HG03558 (cell line): ENCODE measurements around the gene CD37.
"Not testable (repeated sequence)": the region's sequence is repeated elsewhere in the genome, so short reads cannot be mapped to it uniquely, and the experiment has no call there.

Experiments used
- ATAC-seq: cut with Tn5 transposase; IDR thresholded peaks from one replicate; pipeline ENCODE4 v1.9.1; 2021; ENCODE audit warnings: moderate number of reproducible peaks; ENCODE audit not compliant: unreplicated experiment; ENCODE audit errors: extremely low read depth

CD37 gene

DNA sequence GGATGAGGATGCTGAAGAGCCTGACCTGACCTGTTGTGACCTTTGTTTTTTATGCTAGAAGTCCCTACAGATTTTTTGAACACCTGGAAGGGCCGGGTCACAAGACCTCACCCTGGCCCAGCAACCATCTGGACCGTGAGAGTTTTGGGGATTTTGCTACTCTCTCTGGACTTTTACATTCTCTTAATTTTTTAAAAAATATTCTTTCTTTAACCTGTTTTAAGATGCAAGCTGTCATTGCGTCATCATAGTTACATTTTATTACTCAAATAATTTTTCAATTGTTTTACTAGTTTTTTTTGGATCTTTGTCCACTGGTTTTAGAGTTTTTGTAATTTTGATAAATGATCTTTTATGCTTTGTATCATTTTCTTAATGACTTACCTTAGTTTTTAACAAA lies 36.0 kb downstream of the CD37 start:
- no peak for ATAC-seq

DNA sequence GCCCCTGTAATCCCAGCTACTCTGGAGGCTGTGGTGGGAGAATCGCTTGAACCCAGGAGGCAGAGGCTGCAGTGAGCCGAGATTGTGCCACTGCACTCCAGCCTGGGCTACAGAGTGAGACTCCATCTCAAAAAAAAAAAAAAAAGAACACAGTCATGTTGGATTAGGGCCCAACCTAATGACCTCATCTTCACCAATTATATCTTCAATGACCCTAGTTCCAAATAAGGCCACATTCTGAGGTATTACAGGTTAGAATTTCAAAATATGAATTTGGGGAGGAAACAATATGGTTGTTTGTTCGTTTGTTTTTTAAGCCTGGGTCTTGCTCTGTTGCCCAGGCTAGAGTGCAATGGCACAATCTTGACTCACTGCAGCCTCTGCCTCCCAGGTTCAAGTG lies 38.0 kb downstream of the CD37 start:
- ATAC-seq: not testable (repeated sequence)

DNA sequence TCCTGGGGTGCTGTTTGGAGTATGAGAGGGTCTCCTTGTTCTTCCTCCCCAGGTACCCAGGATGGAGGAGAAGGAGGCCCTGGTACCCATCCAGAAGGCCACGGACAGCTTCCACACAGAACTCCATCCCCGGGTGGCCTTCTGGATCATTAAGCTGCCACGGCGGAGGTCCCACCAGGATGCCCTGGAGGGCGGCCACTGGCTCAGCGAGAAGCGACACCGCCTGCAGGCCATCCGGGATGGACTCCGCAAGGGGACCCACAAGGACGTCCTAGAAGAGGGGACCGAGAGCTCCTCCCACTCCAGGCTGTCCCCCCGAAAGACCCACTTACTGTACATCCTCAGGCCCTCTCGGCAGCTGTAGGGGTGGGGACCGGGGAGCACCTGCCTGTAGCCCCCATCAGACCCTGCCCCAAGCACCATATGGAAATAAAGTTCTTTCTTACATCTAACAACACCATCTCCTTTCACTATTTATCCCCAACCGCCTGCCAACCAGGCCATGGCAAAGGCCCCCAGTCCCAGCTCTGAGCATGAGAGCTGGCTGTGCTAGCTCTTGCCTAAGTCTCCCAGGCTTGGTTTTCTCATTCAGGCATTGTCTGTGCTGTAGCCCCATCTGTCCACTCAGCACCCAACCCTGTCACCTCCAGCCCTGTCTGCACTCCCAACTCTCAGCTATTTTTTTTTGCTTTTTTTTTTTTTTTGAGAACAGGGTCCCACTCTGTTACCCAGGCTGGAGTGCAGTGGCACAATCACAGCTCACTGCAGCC lies 39.6 kb downstream of the CD37 start:
- ATAC-seq: no peak

DNA sequence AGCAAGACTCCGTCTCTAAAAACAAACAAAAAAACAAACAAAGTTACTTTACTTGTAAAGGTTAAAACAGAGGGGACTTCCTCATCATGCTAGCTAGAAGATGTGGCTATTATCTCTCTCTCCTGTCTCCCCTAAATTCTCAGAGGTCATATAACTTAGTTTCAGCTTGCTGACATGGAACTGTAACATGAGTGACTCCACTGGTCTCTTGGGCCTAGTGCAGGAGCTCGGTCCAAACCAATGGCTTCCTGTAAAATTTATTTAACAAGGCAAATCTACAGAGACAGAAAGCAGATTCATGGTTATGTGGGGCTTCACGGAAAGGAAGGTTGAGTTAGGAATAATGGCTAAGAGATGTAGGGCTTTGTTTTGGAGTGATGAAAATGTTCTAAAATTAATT lies 43.3 kb downstream of the CD37 start:
- no peak for ATAC-seq

DNA sequence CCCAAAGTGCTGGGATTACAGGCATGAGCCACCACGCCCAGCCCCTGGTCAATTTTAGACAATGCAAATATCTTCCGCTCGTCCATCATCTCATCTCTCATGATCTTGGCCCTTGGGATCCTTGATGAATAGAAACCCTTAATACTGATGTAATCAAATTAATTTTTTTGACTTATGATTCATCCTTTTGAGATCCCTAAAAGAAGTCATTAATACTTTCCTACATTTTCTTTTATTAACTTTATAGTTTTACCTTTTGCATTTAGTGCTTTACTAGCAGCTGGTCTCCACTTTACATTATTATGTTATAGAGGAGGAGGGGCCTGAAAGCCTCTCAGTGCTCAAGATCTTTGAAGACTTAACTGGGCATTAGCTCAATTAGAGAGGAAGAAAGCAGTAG lies 45.2 kb downstream of the CD37 start:
- no peak for ATAC-seq

DNA sequence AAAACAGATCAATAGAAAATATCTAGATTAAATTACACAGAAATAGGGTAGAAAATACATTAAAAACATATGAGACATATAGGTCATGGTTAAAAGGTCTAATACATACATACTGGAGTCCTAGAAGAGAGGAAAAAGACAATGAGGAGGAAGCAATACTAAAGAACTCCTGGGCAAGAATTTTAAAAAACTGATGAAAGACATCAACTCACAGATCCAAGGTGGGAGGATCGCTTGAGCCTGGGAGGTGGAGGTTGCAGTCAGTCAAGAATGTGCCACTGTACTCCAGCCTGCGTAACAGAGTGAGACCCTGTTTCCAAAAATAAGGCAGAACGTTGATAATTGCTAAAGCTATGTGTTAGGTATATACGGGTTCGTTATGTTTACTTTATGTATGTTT lies 47.4 kb downstream of the CD37 start:
- no peak for ATAC-seq

DNA sequence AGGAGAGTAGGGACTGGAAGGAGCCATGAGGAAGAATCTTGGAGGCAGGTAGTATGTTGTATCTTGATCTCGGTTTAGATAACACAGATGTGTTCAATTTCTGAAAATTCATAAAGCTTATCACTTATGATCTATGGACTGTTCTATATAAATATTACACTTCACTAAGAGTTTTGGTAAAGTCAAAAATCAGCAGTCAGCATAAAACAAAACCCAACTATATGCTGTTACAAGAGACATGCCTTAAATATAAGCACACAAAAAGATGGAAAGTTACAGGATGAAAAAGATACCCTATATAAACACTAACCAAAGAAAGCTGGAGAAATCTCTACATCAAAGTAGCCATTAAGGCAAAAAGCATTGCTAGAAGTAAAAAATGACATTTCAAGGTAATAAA lies 48.4 kb downstream of the CD37 start:
- no peak for ATAC-seq

DNA sequence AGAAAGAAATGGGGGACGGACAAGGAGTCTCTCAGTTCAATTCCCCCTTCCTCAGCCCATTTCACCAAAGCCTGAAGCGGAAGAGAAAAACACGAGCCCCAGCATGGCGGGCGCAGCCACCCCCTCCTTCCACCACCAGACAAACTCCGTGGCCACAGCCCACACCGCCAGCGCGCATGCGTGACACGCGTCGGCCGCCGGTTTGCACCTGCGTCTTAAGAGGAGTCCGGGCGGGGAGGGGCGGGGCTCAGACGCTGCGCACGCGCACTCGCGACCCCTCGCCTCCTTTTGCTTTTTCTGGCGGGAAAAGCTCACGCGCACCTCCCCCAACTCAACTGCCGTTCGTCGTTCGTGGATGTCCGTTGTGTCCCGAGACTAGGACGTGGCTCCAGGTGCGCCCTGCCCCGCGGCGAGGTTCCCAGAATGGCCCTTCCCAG lies 52.7 kb downstream of the CD37 start, which contains the start of gene KASH5:
Gene KASH5 (plus strand): TSS at position 314 of the 437 bp plus-strand sequence. CDS start 2,635 bp downstream, outside the sequence.
- no peak for ATAC-seq

DNA sequence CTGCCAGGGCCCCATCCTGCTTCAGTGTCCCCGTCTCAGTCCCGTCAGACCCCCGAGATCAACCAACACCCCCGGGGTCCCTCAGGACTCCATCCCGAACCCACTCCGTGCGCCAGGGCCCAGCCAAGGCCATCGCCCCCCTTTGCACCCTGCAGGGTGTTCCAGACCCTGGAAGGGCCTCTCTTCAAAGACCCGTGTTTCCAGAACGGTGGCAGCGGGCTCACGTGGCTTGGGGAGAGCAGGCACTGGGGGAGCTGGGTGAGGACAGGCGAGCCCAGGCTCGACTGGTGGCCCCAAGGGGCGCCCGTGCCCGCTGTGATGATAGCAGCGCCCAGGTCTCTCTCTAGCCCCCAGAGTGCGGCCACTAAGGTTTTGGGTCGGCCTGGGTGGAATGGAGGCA lies 54.2 kb downstream of the CD37 start:
- no peak for ATAC-seq
